CD4-positive, alpha-beta T cell treated with Interleukin-17A for 1 hour (primary cell): ENCODE data around the gene PKNOX2.

Experiments
- DNase-seq: peaks from one replicate; pipeline ENCODE4 v3.0.0-alpha.2; 2020

The PKNOX2 gene, protein sequence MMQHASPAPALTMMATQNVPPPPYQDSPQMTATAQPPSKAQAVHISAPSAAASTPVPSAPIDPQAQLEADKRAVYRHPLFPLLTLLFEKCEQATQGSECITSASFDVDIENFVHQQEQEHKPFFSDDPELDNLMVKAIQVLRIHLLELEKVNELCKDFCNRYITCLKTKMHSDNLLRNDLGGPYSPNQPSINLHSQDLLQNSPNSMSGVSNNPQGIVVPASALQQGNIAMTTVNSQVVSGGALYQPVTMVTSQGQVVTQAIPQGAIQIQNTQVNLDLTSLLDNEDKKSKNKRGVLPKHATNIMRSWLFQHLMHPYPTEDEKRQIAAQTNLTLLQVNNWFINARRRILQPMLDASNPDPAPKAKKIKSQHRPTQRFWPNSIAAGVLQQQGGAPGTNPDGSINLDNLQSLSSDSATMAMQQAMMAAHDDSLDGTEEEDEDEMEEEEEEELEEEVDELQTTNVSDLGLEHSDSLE

DNA sequence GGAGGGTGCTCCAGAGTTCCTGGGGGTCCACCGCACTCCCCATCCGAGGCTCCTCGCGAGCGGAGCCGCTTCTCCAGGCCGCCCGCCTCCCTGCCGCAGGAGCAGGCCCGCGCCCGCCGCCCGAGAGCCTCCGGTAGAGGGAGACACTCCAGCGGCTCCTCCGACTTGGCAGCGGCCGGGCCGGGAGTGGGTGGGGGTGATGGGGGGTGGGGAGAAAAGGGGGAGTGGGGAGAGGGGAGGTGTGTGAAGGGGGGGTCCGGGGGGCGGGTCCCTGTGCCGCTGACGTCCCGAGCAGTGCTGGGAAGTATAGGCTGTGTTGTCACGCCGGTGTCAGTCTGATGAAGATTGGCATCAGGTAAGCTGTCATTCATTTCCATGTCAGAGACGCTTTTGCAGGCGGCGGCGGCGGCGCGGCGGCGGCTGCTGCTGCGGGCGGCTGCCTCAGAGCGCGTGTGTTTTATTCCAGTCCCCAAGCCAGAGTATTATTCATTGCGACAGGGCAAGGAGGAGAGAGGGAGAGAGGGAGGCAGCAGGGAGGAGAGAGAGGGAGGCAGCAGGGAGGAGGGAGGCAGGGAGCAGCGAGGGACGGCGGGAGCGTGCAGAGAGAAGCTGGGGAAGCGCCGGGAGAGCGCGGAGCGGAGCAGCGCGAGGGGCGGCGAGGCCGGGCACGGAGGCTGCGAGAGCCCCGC lies at the start of gene PKNOX2:
Gene PKNOX2, plus strand, starts transcription at position 330 of the 689 bp plus-strand sequence. CDS start 186,555 bp downstream, outside the sequence.
- peak; percentile 56 for DNase-seq

DNA sequence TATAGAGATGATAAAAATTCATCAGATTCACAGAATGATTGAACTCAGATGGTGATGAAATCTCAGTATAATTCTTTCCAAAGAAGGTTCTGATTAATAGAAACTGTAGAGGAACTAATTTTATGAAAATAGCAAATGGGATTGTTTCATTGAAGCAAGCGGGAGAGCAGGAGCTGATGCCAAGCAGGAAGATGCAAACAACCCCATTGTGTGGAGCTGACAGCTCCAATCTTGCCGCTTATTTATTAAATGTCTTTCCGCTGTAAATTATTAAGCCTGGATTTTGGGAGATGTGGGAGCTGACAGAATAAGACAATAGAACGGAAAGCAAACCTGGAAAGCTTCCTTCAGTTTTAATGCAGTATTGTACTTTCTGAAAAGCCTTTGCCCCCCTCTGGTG lies 47.1 kb upstream of the PKNOX2 start:
- no peak for DNase-seq

DNA sequence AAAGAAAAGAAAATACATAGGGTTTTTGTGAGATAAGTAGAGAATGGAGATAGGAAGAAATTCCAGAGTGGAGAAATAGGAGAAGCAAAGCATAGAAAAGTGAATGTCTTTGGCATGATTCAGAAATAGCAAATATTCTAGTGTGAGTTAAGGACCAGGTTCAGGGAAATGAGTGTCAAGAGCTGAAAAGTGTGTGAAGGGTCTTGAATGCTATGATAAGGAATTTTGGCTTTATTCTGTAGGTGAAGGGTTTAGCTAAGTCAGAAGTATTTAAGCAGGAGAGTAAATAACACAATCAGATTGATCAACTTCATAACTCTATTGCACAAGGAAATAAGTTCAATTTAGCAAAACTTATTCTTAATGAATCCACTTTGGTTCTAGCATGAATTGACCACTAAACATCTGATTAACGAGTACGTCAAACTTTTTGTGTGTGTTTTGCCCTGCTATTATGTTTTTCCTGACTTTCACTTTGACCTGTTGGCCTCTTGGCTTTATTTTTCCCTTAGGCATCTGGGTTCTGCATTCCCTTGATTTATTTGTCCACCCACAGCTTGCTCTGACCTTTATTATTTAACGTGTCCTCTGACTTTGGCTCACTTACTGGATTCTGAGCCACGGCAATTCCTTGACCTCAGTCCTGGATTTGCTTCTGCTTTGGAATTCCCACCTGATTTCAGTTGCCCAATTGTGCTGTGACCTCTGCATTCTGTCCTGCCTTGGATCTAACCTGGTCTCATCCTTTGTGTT lies 41.2 kb upstream of the PKNOX2 start:
- DNase-seq: no peak

DNA sequence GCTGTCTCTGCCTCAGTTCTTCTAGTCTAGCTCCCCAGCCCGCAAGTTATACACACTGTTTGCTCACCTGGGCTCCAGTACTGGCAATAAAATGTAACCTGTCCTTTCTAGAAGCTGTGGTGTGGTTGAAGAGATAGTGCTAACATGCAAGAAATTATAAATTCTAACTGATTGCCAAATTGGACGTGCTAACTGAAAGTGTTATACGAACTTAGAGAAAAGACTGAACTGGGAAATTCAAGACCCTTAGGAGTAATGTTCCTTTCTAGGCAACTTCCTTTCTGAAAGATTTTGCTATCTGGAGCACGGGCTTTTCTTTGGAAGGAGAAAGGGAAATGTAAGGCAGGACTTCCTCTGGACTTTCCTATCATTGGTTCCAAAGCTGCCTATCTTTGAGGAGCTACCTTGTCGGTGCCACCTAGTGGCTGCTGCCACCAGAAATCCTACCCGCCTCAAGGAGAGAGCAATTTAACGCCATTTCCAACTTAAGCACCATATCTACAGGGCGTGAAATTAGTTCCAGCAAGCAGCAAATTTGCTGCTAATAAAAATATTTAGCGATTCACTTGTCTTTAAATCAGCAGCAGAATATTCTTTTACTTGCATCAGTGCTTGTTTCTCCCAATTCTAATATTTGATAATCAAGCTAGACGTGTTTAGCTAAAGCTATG lies 40.5 kb upstream of the PKNOX2 start:
- peak; percentile 49 for DNase-seq

DNA sequence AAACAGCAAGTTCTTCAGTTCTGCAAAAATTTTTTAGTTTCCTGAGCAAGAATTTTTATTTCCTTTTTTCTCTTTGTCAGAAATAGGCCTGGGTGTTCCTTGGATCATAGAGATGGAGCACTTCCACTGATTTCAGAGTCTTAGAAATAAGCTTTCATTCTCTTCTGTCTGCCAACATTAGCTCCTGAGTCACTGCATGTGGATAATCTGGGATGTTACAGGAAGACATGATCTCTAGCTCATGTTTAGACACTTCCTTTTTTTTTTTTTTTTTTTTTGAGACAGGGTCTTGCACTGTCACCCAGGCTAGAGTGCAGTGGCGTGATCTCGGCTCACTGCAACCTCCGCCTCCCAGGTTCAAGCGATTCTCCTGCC lies 39.9 kb upstream of the PKNOX2 start:
- DNase-seq: no peak

DNA sequence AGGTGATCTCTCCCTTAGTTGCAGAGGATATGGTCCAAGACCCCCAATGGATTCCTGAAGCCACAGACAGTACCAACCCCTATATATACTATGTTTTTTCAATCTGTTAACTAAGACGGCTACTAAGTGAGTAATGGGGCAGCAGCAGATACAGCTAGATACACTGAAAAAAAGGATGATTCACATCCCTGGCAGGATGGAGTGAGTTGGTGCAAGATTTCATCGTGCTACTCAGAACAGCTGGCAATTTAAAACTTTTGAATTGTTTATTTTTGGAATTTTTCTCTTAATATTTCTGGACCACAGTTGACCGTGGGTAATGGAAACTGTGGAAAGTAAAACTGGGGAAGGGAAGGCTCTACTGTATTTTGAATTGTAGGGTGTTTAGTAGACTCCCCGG lies 36.1 kb upstream of the PKNOX2 start:
- DNase-seq: no peak

DNA sequence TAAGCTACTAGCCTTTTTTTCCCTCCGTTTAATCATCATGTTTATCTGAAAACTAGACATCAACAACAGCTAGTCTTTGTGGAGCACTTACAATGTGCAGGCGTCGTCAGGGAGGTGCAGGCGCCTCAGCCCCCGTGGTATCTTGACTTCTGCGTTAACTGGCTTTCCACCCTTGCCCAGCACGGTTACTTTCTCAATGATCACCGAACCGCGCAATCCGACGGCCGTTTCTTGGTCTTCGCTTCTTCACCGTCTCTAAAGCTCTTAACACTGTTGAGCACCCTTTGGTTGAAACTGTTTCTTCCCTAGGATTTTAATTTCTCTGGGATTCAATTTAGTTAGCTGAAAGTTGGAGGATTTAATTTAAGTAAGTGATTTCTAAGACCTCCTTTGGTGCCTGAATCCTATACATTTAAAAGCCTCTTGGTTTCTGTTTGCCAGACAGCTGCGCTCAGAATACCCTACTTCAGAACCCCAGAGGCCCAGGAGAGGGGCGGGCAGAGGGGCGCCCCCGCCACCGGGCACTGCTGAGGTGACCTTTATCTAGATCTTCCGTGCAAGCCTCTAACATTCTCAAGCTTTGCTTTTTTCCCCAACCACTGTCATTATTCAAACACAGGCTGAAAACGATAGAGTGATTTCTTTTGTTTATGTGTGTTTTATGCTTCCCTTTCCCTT lies 35.1 kb upstream of the PKNOX2 start:
- no peak for DNase-seq

DNA sequence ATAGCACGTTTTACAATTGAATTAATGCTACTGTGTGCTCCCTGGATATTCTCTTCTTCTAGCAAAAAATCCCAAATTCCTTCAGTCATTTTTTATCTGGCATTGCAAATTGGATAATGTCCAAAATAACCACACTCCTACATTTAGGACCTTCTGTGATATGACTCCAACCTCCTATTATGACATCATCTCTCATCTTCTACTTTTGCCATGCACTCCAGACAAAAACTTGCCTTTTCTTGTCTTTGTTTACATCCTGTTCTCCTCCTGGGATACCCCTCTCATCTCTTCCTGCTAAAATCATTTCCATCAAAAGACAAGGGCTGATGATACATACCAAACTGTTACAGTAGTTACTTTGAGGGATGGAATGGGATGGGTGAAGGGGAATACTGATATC lies 32.5 kb upstream of the PKNOX2 start:
- DNase-seq: no peak

DNA sequence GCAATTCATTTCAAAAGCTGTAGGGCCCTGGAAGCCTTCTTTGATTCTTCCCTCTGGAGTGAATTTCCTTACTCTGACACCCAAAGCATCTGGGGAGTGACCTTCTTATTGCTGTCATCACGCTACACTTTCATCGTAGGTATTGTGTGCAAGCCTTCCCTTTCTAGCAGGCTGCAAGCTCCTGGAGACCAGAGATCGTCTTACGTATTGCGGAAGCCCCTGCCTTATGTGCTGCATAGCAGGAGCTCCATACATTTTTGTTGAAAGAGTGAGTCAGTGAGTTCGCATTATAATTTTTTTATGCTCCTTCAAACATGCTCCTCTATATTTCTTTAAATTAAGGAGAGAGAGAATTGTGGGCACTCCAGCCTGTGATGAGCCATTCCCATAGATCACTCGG lies 32.0 kb upstream of the PKNOX2 start:
- DNase-seq: no peak

DNA sequence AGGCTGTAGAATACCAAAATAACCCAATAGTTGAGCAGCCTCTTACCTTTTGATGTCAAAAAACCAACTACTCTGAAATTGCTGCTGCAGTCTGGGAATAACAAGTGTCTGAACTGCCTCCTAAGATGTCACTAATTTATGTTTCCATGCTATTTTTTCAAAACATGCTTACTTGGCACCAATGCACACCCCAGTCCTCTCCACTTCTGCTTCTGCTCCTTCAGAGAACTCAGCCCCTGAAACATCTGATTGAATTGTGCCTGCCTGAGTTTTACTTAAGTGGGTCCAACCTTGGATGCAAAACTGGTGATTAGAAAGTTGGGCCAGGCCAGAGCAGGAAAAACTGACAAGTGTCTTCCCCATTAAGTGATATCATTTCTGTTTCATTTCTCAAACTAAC lies 28.6 kb upstream of the PKNOX2 start:
- no peak for DNase-seq

DNA sequence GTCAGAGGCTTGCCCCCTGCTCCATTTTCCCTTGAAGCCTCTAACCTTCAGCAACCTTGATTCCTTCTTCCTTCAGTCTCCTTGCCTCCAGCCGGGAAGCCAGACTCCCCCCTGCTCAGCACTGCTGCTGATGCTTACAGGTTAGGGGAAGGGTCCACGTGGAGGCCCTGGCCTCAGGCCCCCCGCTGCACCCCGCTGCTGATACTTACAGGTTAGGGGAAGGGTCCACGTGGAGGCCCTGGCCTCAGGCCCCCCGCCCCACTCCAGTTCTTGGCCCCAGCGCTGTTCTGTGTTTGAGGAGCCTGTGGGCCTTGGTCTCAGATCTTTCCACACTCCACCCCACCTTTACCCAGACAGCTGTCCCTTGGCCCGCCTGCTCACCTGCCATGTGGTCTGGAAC lies 25.6 kb upstream of the PKNOX2 start:
- no peak for DNase-seq

DNA sequence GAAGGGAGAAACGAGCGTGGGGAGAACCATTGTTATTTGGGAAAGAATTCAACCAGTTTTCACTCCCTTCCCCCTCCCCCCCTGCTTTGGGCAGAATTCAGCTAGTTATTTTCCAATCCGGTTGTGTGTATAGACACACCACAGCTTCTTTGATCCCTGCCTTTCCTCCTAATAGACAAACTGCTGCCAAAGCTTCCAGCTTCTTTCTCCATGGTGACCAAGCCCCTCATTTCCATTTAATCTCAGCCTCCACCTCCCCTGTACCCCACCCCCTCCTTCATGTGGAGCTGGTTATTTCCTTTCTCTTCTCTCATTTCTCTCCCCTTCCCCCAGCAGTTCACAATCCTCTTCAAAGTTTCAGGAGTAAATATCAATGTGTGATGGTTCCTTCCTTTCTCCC lies 24.8 kb upstream of the PKNOX2 start:
- no peak for DNase-seq

DNA sequence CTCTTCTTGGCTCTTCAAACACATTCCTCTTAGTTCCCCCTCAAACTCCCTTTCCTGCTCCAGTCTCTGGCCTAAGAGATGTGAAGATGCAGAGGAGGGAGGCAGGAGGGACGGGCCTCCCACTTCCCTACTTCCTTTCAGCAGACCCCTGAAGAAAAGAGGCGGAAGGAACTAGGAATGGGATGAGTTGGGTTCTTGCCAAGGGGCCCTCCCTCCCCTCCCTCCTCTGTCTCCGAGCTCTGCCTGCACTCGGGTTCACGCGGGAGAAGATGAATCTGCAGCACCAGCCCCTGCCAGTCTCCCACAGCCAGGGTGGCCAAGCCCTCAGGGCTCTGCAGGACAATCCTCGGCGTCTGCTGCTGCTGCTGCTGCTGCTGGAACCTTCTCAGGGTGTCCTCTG lies 24.3 kb upstream of the PKNOX2 start:
- DNase-seq: no peak

DNA sequence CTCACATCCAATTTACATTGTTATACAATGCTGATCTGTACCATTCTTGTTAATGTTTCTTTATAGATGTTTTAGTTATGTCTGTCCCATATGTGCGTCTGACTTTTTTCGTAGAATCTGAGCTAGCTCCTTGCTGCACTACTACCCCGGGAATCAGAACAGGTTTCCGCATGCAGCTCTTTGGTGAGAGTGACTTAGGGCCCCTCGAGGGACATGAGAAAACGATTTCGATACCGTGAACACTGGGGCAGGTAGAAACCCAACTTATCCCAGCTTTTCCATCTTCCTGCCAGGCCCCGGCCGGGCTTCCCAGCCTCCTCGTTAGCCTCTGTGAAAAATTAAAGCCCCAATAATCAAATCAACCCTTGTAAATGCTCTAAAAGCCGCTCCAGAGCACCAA lies 23.4 kb upstream of the PKNOX2 start:
- DNase-seq: no peak

DNA sequence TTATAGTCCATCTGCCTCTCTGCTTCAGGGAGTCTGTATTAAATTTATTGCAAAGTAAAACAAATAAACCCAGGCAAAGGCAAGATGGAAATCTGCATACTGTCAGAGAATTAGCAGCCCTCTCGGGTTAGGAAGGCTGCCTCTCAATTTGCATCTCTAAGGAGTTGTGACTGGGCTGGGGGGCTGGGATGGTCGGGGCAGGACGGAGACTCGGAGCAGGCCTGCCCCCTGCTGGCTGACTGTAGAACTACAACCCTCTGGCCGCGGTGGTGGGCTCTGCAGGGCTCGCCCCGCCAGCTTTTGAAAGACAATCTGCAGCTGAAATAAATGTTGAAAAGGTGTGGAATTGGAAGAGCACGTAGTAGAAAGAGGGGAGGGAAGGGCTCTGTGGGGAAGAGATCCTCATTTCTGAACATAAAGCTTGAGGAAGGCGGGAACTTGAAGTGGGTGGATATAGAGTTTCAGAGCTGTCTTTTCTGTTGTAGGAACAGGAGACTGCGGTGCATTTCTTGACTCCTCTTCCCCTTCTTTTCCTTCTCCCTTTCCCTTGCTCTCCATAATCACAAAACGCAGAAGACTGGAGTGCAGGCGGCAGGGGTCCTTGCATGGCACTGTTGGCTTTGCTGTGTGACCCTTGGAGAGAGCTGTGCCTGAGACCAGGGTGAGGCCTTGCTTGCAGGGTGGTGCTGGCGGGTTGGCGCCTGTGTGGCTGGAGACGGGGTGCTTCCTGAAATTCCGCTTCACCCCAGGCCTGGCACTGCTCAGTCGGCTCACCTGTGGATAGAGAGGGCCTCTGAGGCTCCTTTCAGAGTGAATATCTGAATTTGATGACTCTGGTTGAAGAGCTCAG lies 22.6 kb upstream of the PKNOX2 start:
- peak; percentile 51 for DNase-seq

DNA sequence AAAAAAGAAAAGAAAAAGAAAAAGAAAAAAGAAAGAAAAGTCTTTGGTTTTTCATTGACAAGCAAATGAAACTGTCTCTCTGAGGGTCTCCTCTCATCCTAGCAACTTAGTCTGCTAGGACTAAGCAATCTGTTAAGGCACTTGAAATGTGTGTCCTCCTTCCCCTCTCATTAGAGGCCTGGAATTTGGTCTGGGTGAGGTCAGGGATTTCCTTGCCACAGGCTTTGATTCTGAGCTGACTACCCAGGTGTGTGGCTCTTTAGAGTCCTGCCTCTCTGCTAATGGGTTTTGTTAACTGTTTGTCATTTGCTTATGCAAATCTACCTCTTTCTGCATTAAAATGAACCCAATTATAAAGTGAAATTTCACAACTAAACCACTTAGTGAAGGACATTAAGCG lies 18.3 kb upstream of the PKNOX2 start:
- no peak for DNase-seq

DNA sequence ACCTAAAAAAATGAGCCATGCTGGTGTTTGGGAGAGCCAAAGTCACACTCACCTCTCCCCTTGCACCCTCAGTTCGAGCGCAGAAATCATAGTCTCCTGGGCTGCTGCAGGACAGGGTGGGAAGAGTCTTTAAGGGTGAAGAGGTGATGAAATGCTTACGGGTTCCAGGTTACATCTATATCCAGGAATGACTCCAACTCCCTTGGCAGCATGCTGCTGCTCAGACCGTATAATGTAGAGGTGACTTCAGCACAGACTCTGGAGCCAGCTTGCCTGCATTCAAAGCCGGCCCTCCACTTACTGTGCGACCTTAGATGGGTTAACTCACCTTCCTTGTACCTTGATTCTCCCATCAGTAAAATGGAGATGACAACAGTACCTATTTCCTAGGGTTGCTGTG lies 17.3 kb upstream of the PKNOX2 start:
- no peak for DNase-seq

DNA sequence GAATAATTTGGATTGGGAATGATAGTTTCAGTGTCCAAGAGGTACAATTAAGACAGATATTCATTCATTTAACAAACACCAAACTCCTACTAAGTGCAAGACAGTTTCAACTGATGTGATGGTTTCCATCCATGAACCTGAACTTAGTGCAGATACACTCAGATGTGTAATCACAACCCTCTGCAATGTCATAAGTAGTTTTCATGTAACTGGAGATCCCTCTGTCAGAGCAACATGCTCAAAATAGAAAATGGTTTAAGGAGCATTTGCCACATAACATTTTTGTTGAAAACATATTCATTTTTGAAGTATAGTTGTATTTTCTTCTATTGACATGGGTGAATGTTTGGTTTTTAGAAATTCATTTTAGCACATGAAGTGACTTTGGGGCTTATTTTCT lies 16.5 kb upstream of the PKNOX2 start:
- no peak for DNase-seq

DNA sequence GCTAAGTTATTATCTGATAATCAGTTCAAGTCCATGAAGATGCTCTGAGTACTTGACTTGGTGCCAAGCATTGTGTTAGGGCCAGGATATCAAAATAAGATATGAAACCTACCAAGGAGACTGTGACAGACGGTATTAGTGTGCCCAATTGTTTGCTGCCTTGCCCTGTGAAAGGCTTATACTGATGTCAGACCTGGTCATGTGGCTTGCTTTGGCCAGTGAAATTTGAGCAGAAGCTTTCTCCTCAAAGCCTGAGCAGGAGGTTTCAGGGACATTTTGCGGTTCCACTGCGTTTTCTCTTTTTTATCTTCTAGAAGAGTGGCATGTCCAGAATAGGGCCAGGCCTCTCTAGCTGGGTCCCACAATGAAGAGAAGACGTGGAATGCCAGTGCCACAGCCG lies 15.8 kb upstream of the PKNOX2 start:
- no peak for DNase-seq

DNA sequence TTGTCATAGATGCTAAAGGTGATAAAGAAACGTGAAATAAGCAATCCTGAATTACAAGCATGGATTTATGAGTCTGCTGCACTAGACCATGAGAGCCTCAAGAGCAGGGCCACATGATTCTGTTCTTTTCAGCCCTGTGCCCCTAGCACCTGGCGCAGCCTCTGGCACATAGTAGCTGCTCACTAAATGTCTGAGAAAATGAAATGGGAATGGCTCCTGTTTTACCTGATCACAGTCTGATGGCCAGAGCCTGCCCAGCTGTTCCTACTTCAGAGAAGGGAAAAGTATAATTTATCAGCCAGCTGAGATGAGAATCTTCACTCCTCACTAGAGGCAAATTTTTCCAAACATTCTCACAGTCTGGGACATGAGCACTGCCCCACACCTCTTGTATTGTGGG lies 10.7 kb upstream of the PKNOX2 start:
- DNase-seq: no peak

DNA sequence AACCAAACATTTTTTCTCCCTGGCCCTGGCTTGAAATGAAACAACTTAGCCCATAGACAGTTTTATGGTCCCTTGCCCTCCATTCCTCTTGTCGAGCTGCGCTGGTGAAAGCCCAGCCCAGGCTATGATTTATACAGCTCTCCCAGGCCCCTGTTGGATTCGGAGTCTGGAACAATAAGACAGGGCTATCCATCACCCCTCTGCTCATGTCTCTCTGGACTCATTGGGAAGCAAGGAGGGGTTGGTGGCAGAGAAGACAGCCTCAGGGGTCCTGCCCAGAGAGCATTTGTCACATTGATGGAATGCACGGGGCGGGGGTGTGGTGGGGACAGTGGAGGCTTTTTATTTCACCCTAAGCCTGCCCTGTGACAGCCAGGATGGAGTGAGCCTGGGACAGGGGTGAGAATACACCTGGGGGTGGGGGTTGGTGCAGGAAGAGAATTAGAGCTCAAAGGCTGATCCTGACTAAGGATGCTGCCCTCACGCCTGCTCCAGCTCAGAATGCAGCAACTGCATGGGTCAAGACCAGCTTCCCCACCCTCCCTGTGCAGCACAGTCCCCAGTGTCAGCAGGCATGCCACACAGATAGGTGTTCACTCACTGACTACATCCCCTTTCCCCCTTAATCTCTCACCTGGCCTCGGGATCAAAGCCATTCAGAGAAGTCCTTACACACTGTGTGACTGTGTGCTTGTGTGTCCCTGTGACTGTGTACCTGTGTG lies 10.0 kb upstream of the PKNOX2 start:
- DNase-seq: no peak
